Measurements from ENCODE around the gene C22orf31.
A peak's percentile ranks its signal among the peaks of the same experiment; 100 is the strongest.

C22orf31 gene

DNA sequence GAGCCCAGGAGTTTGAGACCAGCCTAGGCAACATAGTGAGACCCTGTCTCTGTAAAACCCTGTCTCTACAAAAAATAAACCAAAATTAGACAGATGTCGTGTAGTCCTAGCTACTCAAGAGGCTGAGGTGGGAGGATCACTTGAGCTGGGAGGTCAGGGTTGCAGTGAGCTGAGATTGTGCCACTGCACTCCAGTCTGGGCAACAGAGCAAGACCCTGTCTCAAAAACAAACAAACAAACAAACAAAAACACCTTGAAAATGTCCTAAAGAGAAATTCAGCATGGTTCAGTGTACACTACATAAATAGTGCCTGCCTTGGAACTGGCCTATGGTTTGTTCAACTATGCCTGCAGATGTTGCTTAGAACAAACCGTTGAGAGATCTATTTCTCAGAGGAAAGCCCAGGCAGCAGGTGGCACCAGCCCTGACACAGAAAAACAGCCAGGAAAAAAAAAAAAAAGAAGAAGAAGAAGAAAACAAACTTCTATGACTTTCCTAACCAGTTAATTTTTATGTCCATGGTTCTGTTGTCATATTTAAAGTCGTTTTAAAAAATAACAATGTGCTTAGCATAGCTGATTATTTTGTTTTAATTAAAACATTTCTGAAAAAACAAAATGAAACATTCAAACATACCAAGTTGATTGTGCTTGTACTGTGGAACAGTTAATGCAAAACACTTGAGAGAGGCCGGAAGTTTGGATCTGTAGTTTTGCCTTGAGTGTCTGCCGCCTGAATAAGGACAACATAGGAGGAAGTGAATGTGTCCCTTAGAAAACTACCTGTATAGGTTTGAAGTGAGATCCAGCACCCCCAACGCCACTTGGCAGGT, 16.6 kb upstream of the C22orf31 start:
- DNase-seq (ENCODE audit: low read depth) = no peak
- TF ChIP-seq, protein P1, sequence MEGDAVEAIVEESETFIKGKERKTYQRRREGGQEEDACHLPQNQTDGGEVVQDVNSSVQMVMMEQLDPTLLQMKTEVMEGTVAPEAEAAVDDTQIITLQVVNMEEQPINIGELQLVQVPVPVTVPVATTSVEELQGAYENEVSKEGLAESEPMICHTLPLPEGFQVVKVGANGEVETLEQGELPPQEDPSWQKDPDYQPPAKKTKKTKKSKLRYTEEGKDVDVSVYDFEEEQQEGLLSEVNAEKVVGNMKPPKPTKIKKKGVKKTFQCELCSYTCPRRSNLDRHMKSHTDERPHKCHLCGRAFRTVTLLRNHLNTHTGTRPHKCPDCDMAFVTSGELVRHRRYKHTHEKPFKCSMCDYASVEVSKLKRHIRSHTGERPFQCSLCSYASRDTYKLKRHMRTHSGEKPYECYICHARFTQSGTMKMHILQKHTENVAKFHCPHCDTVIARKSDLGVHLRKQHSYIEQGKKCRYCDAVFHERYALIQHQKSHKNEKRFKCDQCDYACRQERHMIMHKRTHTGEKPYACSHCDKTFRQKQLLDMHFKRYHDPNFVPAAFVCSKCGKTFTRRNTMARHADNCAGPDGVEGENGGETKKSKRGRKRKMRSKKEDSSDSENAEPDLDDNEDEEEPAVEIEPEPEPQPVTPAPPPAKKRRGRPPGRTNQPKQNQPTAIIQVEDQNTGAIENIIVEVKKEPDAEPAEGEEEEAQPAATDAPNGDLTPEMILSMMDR (IDR thresholded peaks at IDR 0.05; ENCODE audit: control insufficient read depth, insufficient read depth, low read depth, low read length, missing control alignments) = no peak
- H3K4me3 ChIP-seq (ENCODE audit: control insufficient read depth, low read depth, low read length) = no peak overlapping the region

DNA sequence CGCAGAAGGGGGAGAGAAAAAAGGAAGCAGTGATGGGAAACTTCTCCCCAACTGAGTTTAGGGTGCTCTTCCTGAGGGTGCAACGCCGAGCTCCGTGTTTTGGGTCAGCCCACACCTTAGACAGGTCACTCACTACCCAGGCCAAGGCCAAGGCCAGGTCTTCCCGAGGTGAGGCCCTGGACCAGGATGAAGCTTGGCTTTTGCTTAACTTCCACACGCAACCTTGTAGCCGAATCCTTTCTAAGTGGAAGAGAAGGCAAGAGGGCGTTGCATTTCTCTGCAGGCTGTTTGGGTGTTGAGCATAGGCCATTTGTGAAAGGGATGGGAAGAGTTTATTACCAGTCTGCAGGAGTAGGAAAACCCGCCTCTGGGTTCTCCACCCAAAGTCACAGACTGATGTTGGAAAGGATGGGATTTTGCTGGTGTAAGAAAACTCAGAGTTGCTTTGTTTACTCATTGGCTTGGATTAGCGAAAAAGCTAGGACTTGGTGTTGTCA, 12.7 kb upstream of the C22orf31 start:
- TF ChIP-seq, protein P1 (IDR thresholded peaks at IDR 0.05; ENCODE audit: control insufficient read depth, insufficient read depth, low read depth, low read length, missing control alignments) = no peak
- peak overlapping the region; percentile 63 for H3K4me3 ChIP-seq (ENCODE audit: control insufficient read depth, low read depth, low read length)

DNA sequence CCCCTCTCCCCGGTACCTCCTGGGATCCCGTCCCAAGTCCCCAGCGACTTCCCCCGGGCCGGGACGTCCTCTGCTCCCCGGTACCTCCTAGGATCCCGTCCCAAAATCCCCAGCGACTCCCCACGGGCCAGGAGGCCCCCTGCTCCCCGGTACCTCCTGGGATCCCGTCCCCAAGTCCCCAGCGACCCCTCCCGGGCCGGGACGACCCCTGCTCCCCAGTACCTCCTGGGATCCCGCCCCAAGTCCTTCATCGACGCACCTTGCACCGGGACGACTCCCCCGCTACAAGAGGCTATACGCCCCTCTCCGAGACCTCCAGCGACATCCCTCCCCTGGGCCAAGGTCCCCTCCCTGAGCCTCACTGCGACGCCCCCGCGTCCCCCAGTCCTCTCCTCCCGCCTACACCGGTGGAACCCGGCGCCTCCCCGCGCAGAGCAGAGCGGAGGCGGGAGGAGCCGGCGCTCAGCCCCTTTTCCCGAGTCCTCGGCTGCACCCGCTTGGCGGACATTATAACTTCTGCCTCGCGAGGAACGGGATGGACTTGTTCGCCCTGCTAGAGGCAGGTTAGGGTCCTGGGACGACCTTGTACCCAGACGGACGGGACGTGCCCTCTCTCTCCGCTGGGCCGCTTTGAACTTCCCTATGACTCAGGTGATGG, 12.1 kb upstream of the C22orf31 start:
- H3K4me3 ChIP-seq (ENCODE audit: control insufficient read depth, low read depth, low read length) = peak overlapping the region; percentile 63
- no peak for DNase-seq (ENCODE audit: low read depth)
- TF ChIP-seq, protein P1 (IDR thresholded peaks at IDR 0.05; ENCODE audit: control insufficient read depth, insufficient read depth, low read depth, low read length, missing control alignments) = no peak

More for the DNA sequence above, 12.7 kb upstream of the C22orf31 start:
- no peak for DNase-seq (ENCODE audit: low read depth)

DNA sequence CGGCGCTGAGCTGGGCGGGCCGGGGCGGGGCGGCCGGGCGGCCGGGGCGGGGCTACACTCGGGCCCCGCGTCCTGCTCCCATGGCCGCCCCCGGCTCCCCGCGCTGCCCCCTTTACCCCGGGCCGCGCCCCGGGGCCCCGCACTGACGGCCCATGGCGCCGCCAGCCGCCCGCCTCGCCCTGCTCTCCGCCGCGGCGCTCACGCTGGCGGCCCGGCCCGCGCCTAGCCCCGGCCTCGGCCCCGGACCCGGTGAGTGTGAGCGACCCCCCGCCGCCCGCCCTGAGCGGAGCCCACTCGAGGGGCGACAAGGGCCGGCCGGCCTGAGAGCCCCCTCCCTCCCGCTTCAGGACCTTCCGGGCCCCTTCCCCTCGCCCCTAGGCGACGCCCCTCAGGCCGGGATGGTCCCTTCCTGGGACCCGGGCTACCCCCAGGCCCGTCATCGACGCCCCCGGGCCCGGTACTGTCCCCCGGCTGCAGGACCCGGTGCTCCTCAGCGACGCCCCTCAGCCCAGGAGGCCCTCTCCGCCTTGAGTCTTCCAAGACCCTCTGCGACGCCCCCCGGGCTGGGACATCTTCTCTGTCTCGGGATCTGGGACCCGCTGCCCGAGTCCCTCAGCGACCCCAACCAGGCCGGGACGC, 11.5 kb upstream of the C22orf31 start, which contains the start of gene KREMEN1:
KREMEN1 (plus strand) TSS at position 57 of the 639 bp plus-strand sequence; CDS start at position 153, 96 bp downstream.
- DNase-seq (ENCODE audit: low read depth) = no peak
- H3K4me3 ChIP-seq (ENCODE audit: control insufficient read depth, low read depth, low read length) = peak within 1 kb of the TSS; percentile 63
- TF ChIP-seq, protein P1 (IDR thresholded peaks at IDR 0.05; ENCODE audit: control insufficient read depth, insufficient read depth, low read depth, low read length, missing control alignments) = no peak

DNA sequence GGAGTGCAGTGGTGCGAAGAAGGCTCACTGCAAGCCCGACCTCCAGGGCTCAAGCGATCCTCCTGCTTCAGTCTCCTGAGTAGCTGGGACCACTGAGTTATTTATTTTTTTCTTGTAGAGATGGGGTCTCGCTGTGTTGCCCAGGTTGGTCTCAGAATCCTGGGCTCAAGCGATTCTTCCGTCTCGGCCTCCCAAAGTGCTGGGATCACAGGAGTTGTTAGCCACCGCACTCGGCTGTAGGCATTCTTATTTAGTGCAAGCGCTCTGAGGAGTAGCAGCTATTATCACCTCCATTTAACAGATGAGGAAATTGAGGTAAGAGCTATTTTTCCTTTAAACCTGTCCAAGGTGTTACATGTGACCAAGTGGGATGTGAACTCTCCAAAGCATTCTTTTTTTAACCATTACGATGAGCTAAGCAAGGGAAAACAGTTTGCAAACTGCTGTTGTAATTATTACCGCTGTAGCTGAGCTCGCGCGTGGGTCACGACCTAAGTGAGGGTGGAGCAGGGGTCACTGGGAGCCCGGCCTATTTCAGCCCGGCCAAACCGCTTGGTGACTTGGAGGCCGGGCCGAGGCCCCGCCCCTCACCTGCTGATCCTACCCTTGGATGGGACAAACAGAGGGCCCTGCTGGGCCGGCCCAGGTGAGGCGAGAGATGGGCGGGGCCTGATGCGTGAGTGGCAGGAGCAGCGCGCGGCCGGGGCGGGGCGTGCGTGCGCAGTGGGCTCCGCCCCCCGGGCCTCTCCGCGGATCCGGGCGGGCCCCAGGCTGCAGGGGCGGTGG, 10.8 kb upstream of the C22orf31 start:
- DNase-seq (ENCODE audit: low read depth) = no peak
- TF ChIP-seq, protein P1 (IDR thresholded peaks at IDR 0.05; ENCODE audit: control insufficient read depth, insufficient read depth, low read depth, low read length, missing control alignments) = no peak

More for the DNA sequence above, 10.8 kb upstream of the C22orf31 start:
- peak overlapping the region; percentile 50 for H3K4me3 ChIP-seq (ENCODE audit: control insufficient read depth, low read depth, low read length)
